ENCODE results near the gene SLC25A44. TPM values are rescaled to one million over a fixed set of nuclear protein-coding genes. Genes with fewer than 3 reads are reported as not detected.

SLC25A44 gene
- total RNA-seq, 1 experiment from 2014 or later = 32.5 TPM

DNA sequence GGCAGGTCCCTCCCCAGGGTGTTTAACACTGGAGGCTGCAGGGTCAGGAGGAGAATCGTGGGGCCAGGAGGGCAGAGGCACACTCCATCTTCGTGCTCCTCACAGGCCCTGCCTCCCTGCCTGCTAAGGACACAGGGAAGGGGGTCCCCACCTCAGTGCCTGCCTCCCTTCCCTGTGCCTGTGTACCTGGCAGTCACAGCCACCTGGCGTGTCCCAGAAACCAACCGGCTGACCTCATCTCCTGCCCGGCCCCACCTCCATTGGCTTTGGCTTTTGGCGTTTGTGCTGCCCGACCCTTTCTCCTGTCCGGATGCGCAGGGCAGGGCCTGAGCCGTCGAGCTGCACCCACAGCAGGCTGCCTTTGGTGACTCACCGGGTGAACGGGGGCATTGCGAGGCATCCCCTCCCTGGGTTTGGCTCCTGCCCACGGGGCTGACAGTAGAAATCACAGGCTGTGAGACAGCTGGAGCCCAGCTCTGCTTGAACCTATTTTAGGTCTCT lies 47.5 kb downstream of the SLC25A44 start:
- intact Hi-C loops (cut with micrococcal nuclease; ENCODE audit: unreplicated experiment) = no loop called here
- DNase-seq = no peak
- peaks cover 45% of the 10 kb centered on the region for H3K36me3 Mint-ChIP-seq (ENCODE audit: insufficient read depth, unreplicated experiment)
- H3K27ac Mint-ChIP-seq (ENCODE audit: unreplicated experiment) = no peak overlapping the region
- no peaks in the 10 kb centered on the region for H3K9me3 Mint-ChIP-seq (ENCODE audit: low read depth, unreplicated experiment)
- CTCF ChIA-PET = interaction anchor here (0.6 kb wide), 2 partner anchors 81 to 201 kb away, joined by 4 to 5 read pairs; no protein-coding TSS in a partner anchor
- H3K4me3 Mint-ChIP-seq (ENCODE audit: low read depth, unreplicated experiment) = no peak overlapping the region
- H3K27me3 Mint-ChIP-seq (ENCODE audit: unreplicated experiment) = peaks cover 19% of the 10 kb centered on the region
- no peaks in the 10 kb centered on the region for H3K4me1 Mint-ChIP-seq (ENCODE audit: low read depth, unreplicated experiment)
- TF ChIP-seq, protein P1, sequence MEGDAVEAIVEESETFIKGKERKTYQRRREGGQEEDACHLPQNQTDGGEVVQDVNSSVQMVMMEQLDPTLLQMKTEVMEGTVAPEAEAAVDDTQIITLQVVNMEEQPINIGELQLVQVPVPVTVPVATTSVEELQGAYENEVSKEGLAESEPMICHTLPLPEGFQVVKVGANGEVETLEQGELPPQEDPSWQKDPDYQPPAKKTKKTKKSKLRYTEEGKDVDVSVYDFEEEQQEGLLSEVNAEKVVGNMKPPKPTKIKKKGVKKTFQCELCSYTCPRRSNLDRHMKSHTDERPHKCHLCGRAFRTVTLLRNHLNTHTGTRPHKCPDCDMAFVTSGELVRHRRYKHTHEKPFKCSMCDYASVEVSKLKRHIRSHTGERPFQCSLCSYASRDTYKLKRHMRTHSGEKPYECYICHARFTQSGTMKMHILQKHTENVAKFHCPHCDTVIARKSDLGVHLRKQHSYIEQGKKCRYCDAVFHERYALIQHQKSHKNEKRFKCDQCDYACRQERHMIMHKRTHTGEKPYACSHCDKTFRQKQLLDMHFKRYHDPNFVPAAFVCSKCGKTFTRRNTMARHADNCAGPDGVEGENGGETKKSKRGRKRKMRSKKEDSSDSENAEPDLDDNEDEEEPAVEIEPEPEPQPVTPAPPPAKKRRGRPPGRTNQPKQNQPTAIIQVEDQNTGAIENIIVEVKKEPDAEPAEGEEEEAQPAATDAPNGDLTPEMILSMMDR (IDR thresholded peaks at IDR 0.05; ENCODE audit: unreplicated experiment) = no peak
- BruUV-seq (replicated peaks) = no TSS peak

DNA sequence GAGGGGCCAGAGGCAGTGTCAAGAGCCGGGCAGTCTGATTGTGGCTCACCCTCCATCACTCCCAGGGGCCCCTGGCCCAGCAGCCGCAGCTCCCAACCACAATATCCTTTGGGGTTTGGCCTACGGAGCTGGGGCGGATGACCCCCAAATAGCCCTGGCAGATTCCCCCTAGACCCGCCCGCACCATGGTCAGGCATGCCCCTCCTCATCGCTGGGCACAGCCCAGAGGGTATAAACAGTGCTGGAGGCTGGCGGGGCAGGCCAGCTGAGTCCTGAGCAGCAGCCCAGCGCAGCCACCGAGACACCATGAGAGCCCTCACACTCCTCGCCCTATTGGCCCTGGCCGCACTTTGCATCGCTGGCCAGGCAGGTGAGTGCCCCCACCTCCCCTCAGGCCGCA lies 48.0 kb downstream of the SLC25A44 start, which contains the start of gene BGLAP:
BGLAP (plus strand) TSS at position 259 of the 400 bp plus-strand sequence; CDS start at position 307, 48 bp downstream.
- no peak for DNase-seq
- no peak within 1 kb of the TSS for H3K27ac Mint-ChIP-seq (ENCODE audit: unreplicated experiment)
- peaks cover 51% of the 10 kb centered on the region for H3K36me3 Mint-ChIP-seq (ENCODE audit: insufficient read depth, unreplicated experiment)
- CTCF ChIA-PET = no interaction called here
- no peak within 1 kb of the TSS for H3K4me3 Mint-ChIP-seq (ENCODE audit: low read depth, unreplicated experiment)
- intact Hi-C loops (cut with micrococcal nuclease; ENCODE audit: unreplicated experiment) = no loop called here
- H3K9me3 Mint-ChIP-seq (ENCODE audit: low read depth, unreplicated experiment) = no peaks in the 10 kb centered on the region
- BruUV-seq (replicated peaks) = no TSS peak
- TF ChIP-seq, protein P1 (IDR thresholded peaks at IDR 0.05; ENCODE audit: unreplicated experiment) = no peak
- peaks cover 23% of the 10 kb centered on the region for H3K27me3 Mint-ChIP-seq (ENCODE audit: unreplicated experiment)
- no peaks in the 10 kb centered on the region for H3K4me1 Mint-ChIP-seq (ENCODE audit: low read depth, unreplicated experiment)

DNA sequence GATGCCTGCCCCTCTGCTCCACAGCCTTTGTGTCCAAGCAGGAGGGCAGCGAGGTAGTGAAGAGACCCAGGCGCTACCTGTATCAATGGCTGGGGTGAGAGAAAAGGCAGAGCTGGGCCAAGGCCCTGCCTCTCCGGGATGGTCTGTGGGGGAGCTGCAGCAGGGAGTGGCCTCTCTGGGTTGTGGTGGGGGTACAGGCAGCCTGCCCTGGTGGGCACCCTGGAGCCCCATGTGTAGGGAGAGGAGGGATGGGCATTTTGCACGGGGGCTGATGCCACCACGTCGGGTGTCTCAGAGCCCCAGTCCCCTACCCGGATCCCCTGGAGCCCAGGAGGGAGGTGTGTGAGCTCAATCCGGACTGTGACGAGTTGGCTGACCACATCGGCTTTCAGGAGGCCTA lies 48.8 kb downstream of the SLC25A44 start:
- Mint-ChIP-seq H3K4me3 (ENCODE audit: low read depth, unreplicated experiment) (no peak overlapping the region), H3K36me3 (ENCODE audit: insufficient read depth, unreplicated experiment) (peaks cover 59% of the 10 kb centered on the region), H3K27ac (ENCODE audit: unreplicated experiment) (no peak overlapping the region), H3K4me1 (ENCODE audit: low read depth, unreplicated experiment) (no peaks in the 10 kb centered on the region), H3K9me3 (ENCODE audit: low read depth, unreplicated experiment) (no peaks in the 10 kb centered on the region), H3K27me3 (ENCODE audit: unreplicated experiment) (peaks cover 23% of the 10 kb centered on the region)
- DNase-seq = no peak
- CTCF ChIA-PET = no interaction called here
- TF ChIP-seq, protein P1 (IDR thresholded peaks at IDR 0.05; ENCODE audit: unreplicated experiment) = no peak
- intact Hi-C loops (cut with micrococcal nuclease; ENCODE audit: unreplicated experiment) = no loop called here
- no TSS peak for BruUV-seq (replicated peaks)

DNA sequence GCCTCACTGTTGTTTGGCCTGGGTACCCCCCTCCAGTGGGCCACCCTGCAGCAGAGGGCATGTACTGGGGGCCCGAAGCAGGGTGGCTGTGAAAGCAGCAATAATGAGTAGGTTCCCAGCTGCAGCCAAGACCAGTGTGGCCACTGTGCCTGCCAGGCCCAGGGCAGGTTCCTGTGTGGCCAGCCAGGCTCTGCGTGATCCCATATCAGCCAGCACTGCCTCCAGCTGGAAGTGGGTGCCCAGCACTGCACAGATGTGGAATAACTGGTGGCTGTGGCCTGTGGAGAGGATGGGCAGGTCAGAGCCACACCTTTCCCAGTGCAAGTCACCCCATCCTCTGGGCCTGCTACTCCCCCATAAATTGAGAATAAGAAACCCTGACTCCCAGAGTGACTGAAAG lies 50.2 kb downstream of the SLC25A44 start:
- Mint-ChIP-seq H3K36me3 (ENCODE audit: insufficient read depth, unreplicated experiment) (peaks cover 60% of the 10 kb centered on the region), H3K27ac (ENCODE audit: unreplicated experiment) (no peak overlapping the region), H3K4me3 (ENCODE audit: low read depth, unreplicated experiment) (no peak overlapping the region), H3K27me3 (ENCODE audit: unreplicated experiment) (peaks cover 23% of the 10 kb centered on the region), H3K4me1 (ENCODE audit: low read depth, unreplicated experiment) (no peaks in the 10 kb centered on the region), H3K9me3 (ENCODE audit: low read depth, unreplicated experiment) (no peaks in the 10 kb centered on the region)
- intact Hi-C loops (cut with micrococcal nuclease; ENCODE audit: unreplicated experiment) = no loop called here
- TF ChIP-seq, protein P1 (IDR thresholded peaks at IDR 0.05; ENCODE audit: unreplicated experiment) = no peak
- BruUV-seq (replicated peaks) = no TSS peak
- DNase-seq = no peak
- CTCF ChIA-PET = no interaction called here

Data from Calu3 (cell line).